ENCODE data around the gene CABLES1.
A peak's percentile ranks its signal among the peaks of the same experiment; 100 is the strongest.

CABLES1 gene

GRCh38 chr18:23226930-23227725, 91.8 kb downstream of the CABLES1 start:
- DNase-seq = peak; percentile 47

GRCh38 chr18:23227726-23228070, 92.4 kb downstream of the CABLES1 start:
- peak; percentile 65 for DNase-seq

DNA sequence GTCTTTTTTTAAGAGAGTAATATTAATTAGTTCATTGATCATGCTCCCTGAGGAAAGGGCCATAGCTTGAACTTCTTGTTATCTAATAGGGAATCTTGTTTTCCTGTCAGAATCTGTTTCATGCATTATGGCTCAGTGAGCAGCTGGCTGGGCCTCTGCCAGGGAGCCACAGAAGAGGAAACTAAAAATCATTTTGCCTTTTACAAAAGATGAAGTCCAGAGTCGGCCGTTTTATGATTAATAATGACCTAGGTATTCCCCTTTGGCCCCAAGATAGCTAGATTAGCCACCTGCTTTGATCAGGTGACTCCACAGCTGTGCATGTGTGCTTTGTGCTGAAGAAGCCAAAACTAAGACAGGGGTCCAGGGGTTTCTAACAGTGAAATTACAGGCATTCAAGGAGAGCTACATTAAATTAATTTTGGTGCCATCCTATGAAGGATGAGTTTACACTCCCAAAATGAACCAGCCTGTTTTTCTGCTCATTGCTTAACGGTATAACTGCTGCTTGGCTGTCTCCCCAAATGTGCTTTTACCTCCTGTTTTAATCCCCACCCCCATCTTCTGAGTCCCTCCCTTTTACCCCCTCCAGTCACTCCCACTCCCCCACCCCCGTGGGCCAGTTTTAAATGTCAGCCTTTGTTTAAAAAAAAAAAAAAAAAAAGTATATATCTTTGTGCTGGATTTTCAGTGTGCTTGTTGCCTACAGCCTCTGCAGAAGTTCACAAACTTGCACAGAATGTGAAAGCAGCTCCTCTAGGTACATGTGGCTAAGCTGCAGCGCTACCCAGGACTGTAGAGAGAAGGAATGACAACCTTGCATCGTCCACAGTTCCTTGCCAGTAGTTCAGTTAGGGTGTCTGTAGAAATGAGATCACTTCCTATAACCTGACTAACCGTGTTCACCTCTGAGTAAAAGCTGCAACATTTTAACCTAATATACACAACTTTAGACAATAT, 93.1 kb downstream of the CABLES1 start:
- peak; percentile 88 for DNase-seq

- DNase-seq = no peak
Measured at GRCh38 chr18:23229472-23229871, 94.2 kb downstream of the CABLES1 start.

DNA sequence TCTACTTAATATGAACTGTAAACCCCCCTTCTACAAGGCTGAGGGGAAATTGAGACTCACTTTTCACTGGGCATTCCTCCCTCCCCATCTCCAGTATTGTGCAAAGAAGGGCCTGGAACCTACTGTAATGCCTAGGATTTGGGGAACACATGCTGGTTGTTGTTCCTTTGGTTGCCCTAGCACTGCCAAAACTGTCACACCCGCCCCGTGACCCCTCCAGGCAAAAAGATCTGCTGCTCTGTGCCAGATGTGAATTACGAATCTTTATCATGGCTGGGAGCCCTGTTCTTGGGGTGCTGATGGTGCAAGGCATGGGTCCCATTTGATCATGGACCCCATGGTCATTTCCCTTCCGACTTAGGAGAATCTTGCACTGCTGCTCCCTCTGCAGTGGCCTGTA, 95.4 kb downstream of the CABLES1 start:
- DNase-seq = no peak

- DNase-seq = no peak
Measured at GRCh38 chr18:23231340-23232021, 96.2 kb downstream of the CABLES1 start.

GRCh38 chr18:23232331-23232730, 97.0 kb downstream of the CABLES1 start:
- DNase-seq = peak; percentile 53

DNA sequence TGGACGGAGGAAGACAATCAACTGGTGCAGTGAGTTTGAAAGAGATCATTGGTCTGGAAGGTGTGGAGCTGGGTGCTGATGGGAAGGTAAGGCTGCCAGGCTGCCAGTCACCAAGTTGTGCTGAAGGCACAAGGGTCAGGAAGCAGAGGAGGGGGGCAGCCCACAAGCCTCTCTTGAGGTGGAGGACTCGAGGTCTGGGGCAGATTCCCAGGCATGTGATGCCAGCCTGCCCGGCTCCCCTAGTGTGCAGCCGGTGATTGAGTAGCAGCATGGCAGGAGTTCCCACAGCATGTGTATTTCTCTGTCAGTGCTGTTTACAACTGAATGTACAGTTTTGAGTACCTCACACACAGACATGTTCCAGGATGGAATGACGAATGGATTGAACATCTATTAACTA, 99.3 kb downstream of the CABLES1 start:
- no peak for DNase-seq

DNA sequence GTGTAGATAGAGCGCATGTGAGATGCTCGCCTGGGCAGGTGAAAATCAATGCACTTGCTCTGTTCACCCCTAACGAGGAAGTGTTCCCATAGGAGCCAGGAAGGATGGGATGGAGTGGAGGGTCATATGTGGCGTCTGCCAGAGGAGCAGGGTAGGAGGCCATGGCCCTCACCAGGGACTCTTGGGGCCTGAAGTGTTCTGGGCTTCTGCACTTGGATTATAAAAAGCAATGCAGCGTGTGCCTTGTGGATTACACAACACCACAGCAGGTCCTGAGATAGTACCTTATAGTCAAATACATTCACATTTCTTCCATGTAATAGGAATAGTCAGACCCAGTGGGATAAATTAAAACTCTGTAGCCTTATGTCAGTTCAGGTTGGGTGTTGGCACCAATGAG, 100.1 kb downstream of the CABLES1 start:
- no peak for DNase-seq

DNA sequence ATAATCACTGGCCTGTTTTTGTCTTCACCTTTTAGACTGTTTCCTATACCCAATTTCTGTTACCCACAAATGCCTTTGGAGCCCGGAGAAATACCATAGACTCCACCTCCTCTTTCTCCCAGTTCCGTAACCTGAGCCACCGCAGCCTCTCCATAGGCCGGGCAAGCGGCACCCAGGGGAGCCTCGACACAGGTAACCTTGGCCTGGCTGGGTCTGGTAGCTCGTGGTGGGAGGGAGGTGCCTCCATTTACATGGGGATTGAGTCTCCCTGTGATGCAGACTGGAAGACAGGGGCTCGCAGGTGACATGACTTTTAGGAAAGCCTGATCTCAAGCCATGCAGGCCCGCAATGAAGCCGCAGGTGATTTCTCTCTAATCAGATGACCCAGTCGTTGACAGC, 100.6 kb downstream of the CABLES1 start:
- no peak for DNase-seq

- DNase-seq = no peak
Measured at GRCh38 chr18:23236876-23237468, 101.7 kb downstream of the CABLES1 start.

- no peak for DNase-seq
Measured at GRCh38 chr18:23237524-23238151, 102.4 kb downstream of the CABLES1 start.

DNA sequence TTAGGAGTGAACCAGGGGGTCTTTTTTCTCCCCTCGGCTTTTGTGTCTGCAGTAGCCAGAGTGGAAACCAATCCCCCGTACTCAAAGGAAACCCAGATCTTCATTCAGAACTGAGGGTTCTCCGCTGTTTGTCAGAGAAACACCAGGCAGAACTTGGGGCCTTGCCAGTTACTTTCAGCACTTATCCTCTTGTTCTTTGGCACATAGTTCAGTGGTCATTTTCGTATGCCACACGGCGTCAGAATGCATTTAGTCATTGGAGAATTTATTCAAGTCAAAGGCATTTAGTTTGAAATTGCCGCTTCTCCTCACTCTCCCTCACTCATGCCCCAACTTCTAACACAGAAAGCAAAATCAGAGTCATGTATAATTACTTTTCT, 102.9 kb downstream of the CABLES1 start:
- no peak for DNase-seq

DNA sequence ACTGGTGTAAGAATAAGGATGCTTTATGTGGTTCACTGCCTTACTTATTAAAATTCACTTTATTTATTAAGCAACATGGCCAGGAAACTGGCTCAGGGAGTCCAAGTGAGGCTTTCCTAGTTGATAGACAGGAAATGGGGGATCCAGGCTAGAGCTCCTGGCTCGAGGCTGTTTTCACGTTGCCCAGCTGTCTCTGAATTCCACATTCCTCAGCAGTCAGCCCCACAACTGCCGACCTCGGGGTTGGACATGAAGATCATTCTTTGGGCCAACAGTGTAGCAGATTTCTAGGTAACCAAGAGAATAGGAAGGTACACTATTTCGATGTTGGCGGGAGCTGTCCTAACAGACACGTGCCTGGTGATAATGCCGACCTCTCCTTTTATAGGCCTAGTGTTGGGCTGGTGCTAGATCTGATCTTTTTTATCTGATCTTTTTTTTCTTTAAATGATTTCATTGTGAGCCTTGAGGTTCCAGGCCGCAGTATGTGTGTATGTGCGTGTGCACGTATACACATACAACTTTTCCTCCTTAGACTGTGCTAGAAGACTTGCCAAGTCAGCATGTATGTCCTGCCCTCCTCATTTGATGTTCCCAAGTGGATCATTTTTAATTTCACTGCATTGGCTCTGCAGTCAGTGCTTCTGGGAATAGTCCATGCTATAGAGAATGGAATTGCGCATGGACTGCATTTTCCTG, 103.5 kb downstream of the CABLES1 start:
- DNase-seq = no peak

GRCh38 chr18:23239350-23239692, 104.0 kb downstream of the CABLES1 start:
- no peak for DNase-seq

DNA sequence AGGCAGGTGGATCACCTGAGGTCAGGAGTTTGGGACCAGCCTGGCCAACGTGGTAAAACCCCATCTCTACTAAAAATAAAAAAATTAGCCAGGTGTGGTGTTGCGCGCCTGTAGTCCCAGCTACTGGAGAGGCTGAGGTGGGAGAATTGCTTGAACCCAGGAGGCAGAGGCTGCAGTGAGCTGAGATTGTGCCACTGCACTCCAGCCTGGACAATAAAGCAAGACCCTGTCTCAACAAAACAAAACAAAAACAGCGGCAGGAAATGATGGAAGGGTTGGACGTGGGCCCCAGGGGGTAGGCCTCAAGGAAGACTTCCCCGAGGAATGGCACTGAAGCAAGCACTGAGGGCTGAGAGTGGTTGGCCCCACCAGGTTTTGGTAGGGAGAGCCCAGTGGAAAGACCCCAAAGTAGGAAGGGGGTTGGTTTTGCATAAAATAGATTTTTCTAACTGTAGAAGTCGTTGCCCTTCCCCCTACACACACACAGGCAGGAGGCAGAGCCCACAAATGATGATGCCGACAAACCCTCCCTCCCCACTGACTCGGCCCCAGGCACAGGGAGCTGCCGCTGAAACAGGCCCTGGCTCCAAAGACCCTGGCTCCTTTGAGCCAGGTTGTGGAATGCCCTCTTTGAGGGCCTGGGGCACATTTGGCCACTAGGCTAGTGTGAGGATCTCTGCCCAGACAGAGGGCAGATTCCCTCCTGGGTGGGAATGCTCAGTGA, 104.8 kb downstream of the CABLES1 start:
- DNase-seq = peak; percentile 62

DNA sequence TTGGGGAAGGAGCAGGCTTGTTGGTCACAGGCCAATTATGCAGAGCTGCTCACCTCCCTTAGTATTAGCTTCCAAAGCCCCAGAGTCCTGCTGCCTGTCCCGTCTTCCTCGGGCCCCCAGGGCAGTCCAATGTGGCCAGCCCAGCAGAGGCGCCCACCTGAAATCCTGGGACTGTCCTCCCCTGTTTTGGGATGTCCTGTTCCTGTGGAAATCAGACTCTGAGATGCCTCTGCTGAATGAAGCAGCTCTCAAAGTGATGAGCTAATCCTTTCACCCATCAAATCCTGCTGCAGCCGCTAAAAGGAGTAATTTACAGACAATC, 105.3 kb downstream of the CABLES1 start:
- DNase-seq = peak; percentile 55

- DNase-seq = peak; percentile 99
Measured at GRCh38 chr18:23241833-23242496, 106.7 kb downstream of the CABLES1 start.

DNA sequence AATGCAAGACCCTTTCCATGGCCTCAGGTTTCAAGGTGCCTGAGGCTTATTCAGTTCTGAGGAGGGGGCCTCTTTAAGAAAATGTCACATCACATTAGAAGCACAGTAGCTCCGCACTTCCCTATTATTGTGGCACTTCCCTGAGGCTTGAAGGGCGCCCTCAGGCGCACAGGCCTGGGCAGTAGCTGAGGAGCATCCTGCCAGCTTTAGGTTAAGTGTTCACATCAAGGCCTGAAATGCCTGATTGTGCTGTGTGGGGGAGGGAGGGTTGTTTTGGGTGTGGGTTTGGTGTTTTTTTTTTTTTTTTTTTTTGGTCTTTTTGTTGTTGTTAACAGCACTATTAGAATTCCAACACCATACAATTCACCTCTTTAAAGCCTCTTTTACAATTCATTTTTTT, 107.9 kb downstream of the CABLES1 start:
- DNase-seq = peak; percentile 92

DNA sequence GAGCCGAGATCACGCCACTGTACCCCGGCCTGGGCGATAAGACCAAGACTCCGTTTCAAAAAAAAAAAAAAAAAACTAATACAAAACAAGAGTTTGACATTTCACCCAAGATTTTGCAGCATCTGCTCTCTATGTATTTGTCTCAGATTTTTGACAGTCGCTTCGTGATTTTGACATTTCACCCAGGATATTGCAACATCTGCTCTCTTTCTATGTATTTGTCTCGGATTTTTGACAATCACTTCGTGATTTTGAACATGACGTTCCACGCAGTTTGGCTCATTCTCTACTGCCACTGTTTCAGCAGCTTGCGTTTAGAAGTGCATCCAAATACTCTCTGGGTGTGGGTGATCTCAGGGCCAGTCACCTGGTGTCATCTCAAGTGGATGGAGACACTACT, 108.5 kb downstream of the CABLES1 start:
- no peak for DNase-seq

DNA sequence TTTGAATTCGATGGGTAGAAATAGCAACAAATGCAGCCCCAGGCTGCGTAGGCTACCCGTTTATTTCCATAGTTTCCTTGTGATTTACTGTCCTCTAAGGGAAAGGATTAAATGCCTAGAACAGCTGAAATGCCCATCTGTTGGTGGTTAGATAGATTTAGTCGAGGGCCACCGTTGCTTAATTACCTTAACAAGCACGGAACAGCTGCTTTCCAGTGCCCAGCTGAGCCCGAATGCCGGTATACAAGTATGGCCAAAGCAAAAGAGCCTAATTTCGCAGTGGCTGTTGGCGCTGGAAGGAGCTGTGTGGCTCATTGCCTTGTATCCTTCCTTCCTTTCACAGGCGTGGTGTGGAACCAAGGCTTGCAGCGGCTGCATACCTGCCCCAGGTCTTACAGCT, 109.1 kb downstream of the CABLES1 start:
- peak; percentile 99 for DNase-seq

All from NCI-H69 (cell line).